OCI-LY1 (cell line): ENCODE measurements around the gene SURF4.

Experiments used
- H2AFZ ChIP-seq: fragments of 200-600 bp; sonication (generic), shearing (Covaris generic); 2 replicates; pipeline ENCODE4 v1.6.0; 2014; ENCODE audit warnings: antibody characterized with exemption, mild to moderate bottlenecking, low read length
- H3F3A ChIP-seq: fragments of 200-600 bp; sonication (generic), shearing (Covaris generic); 2 replicates; pipeline ENCODE4 v1.6.0; 2014; ENCODE audit warnings: mild to moderate bottlenecking, antibody characterized with exemption, low read length, moderate library complexity; ENCODE audit not compliant: insufficient read depth
- H3K27ac ChIP-seq: fragments of 200-600 bp; sonication (generic); 2 replicates; pipeline ENCODE4 v1.5.1; 2014; ENCODE audit warnings: low read length, mixed run types, mild to moderate bottlenecking, low read depth; ENCODE audit not compliant: poor library complexity, severe bottlenecking
- H3K27me3 ChIP-seq: fragments of 200-600 bp; sonication (generic); 2 replicates; pipeline ENCODE4 v1.6.0; 2014; ENCODE audit warnings: antibody characterized with exemption, mild to moderate bottlenecking, low read length, moderate library complexity; ENCODE audit not compliant: insufficient read depth
- H3K36me3 ChIP-seq: fragments of 200-600 bp; sonication (generic); 2 replicates; pipeline ENCODE4 v1.6.1; 2014; ENCODE audit warnings: mild to moderate bottlenecking, antibody characterized with exemption, low read length, moderate library complexity, mixed read lengths; ENCODE audit not compliant: insufficient read depth
- H3K4me1 ChIP-seq: fragments of 200-600 bp; sonication (generic); 2 replicates; pipeline ENCODE4 v1.5.1; 2014; ENCODE audit warnings: mild to moderate bottlenecking, low read length, moderate library complexity; ENCODE audit not compliant: insufficient read depth, severe bottlenecking
- H3K4me2 ChIP-seq: fragments of 200-600 bp; sonication (generic), shearing (Covaris generic); 2 replicates; pipeline ENCODE4 v1.6.1; 2014; ENCODE audit warnings: low read length
- H3K4me3 ChIP-seq: fragments of 200-600 bp; sonication (generic); 2 replicates; pipeline ENCODE4 v1.5.1; 2014; ENCODE audit warnings: low read length, low read depth, mild to moderate bottlenecking, mixed read lengths; ENCODE audit not compliant: poor library complexity, severe bottlenecking
- H3K79me2 ChIP-seq: fragments of 200-600 bp; shearing (Covaris generic); 2 replicates; pipeline ENCODE4 v1.6.1; 2016; ENCODE audit warnings: mixed run types, low read length, mixed read lengths; ENCODE audit not compliant: insufficient read depth
- H3K9ac ChIP-seq: fragments of 200-600 bp; sonication (generic), shearing (Covaris generic); 2 replicates; pipeline ENCODE4 v1.6.1; 2014; ENCODE audit warnings: mild to moderate bottlenecking, low read length, mixed read lengths
- H3K9me2 ChIP-seq: fragments of 200-600 bp; sonication (generic), shearing (Covaris generic); 2 replicates; pipeline ENCODE4 v1.6.1; 2014; ENCODE audit warnings: low read depth, mild to moderate bottlenecking, low read length, mixed read lengths
- H3K9me3 ChIP-seq: fragments of 200-600 bp; shearing (Covaris generic); 2 replicates; pipeline ENCODE4 v1.6.1; 2014; ENCODE audit warnings: low read length, mixed read lengths
- H4K20me1 ChIP-seq: fragments of 200-600 bp; sonication (generic), shearing (Covaris generic); 2 replicates; pipeline ENCODE4 v1.6.0; 2016; ENCODE audit warnings: mild to moderate bottlenecking, low read length; ENCODE audit not compliant: insufficient read depth
- EZH2 ChIP-seq: fragments of 200-600 bp; sonication (generic), shearing (Covaris generic); IDR thresholded peaks from 2 replicates; pipeline ENCODE4 v1.8.0; 2017; ENCODE audit warnings: borderline replicate concordance, mixed run types, mild to moderate bottlenecking, antibody characterized with exemption, low read length, moderate library complexity, mixed read lengths
- TF ChIP-seq, protein P1 (sequence below): fragments of 200-600 bp; sonication (generic), shearing (Covaris generic); IDR thresholded peaks from 2 replicates; pipeline ENCODE4 v1.5.1; 2017; ENCODE audit warnings: mild to moderate bottlenecking, antibody characterized with exemption, low read length, moderate library complexity, mixed read lengths

Gene SURF4

GRCh38 chr9:133387680-133388079 is 11.8 kb upstream of the SURF4 start:
- Histone ChIP-seq H3K4me3 (no peak overlapping the region), H3K36me3 (no peaks in the 10 kb centered on the region; the same call in 1 of the 2 replicates), H3K9me2 (no peaks in the 10 kb centered on the region), H3K27me3 (peaks cover 7% of the 10 kb centered on the region; the same call in 1 of the 2 replicates), H3K79me2 (no peaks in the 10 kb centered on the region), H3F3A (no peaks in the 10 kb centered on the region), H3K4me1 (no peaks in the 10 kb centered on the region), H3K9me3 (no peaks in the 10 kb centered on the region), H3K27ac (no peak overlapping the region), H3K9ac (no peak overlapping the region), H3K4me2 (no peak overlapping the region), H2AFZ (no peak overlapping the region), H4K20me1 (no peaks in the 10 kb centered on the region)
- no peak for TF ChIP-seq EZH2
- TF ChIP-seq, protein P1, sequence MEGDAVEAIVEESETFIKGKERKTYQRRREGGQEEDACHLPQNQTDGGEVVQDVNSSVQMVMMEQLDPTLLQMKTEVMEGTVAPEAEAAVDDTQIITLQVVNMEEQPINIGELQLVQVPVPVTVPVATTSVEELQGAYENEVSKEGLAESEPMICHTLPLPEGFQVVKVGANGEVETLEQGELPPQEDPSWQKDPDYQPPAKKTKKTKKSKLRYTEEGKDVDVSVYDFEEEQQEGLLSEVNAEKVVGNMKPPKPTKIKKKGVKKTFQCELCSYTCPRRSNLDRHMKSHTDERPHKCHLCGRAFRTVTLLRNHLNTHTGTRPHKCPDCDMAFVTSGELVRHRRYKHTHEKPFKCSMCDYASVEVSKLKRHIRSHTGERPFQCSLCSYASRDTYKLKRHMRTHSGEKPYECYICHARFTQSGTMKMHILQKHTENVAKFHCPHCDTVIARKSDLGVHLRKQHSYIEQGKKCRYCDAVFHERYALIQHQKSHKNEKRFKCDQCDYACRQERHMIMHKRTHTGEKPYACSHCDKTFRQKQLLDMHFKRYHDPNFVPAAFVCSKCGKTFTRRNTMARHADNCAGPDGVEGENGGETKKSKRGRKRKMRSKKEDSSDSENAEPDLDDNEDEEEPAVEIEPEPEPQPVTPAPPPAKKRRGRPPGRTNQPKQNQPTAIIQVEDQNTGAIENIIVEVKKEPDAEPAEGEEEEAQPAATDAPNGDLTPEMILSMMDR = no peak

DNA sequence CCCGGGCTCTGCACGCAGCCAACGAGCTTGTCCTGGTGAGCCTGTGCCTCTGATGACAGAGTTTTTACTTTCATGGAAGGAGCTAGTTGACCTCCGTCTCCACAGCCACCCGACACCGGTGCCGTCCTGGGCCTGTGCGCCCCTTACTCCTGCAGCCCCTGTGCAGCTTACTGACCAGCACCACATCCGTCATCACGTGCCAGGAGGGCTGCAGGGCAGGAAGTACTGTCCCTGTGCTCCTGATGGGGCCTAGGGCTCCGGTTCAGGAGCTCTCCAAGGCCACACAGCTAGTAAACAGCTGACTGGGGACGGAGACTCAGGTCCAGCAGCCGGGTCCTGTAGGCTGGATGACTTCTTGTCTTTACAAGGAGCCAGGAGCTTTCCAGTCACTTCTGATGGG is 10.5 kb upstream of the SURF4 start:
- no peaks in the 10 kb centered on the region; the same call in 1 of the 2 replicates for H3K36me3 ChIP-seq
- no peak overlapping the region for H3K4me2 ChIP-seq
- H4K20me1 ChIP-seq = no peaks in the 10 kb centered on the region
- H3K27me3 ChIP-seq = peaks cover 7% of the 10 kb centered on the region; the same call in 1 of the 2 replicates
- H3K4me3 ChIP-seq = no peak overlapping the region
- H3K9me3 ChIP-seq = no peaks in the 10 kb centered on the region
- H3K4me1 ChIP-seq = no peaks in the 10 kb centered on the region
- H3F3A ChIP-seq = no peaks in the 10 kb centered on the region
- no peaks in the 10 kb centered on the region for H3K9me2 ChIP-seq
- no peaks in the 10 kb centered on the region for H3K79me2 ChIP-seq
- H3K27ac ChIP-seq = no peak overlapping the region
- no peak overlapping the region for H2AFZ ChIP-seq
- H3K9ac ChIP-seq = no peak overlapping the region
- no peak for TF ChIP-seq EZH2
- TF ChIP-seq, protein P1 = no peak

GRCh38 chr9:133385452-133385851 is 9.6 kb upstream of the SURF4 start:
- no peak overlapping the region for H3K9ac ChIP-seq
- no peak for TF ChIP-seq EZH2
- TF ChIP-seq, protein P1 = no peak
- no peak overlapping the region for H2AFZ ChIP-seq
- H3K36me3 ChIP-seq = no peaks in the 10 kb centered on the region
- H3K27ac ChIP-seq = no peak overlapping the region
- no peak overlapping the region for H3K4me3 ChIP-seq
- no peaks in the 10 kb centered on the region for H3F3A ChIP-seq
- peaks cover 2% of the 10 kb centered on the region; the same call in 1 of the 2 replicates for H3K27me3 ChIP-seq
- H3K79me2 ChIP-seq = no peaks in the 10 kb centered on the region
- no peaks in the 10 kb centered on the region for H4K20me1 ChIP-seq
- H3K9me3 ChIP-seq = no peaks in the 10 kb centered on the region
- no peaks in the 10 kb centered on the region for H3K4me1 ChIP-seq
- no peaks in the 10 kb centered on the region for H3K9me2 ChIP-seq
- H3K4me2 ChIP-seq = no peak overlapping the region
